Measurements from ENCODE around the gene BCL2L1.

The BCL2L1 gene

DNA sequence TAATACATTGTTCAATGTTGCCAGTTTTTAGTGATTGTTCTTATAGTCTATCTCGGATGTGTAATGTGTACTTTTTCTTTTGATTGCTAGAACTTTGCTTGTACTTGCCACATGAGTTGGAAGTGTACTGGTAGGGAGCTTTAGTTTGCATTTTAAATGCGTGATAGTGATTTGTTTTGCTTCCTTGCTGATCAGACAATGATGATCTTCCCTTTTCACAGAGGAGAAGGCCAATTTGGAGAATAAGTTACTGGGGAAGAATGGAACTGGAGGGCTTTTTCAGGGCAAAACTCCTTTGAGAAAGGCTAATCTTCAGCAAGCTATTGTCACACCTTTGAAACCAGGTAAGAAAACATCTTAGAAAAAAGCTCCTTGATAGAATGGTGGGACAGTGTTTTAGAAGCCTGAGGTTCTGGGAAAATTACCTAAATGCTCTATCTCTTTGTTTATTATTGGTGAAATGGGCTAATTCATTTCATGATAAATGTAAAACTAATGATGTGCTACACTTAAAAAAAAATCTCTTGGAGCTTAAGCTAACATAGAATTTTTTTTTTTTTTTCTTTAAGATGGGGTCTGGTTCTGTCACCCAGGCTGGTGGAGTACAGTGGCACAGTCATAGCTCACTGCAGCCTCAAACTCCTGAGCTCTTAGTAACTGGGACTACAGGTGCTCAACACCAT, 37.3 kb upstream of the BCL2L1 start:
- Histone ChIP-seq H3K4me3 (ENCODE audit: low read depth, low read length, poor library complexity, severe bottlenecking) (no peak overlapping the region), H3K4me1 (ENCODE audit: insufficient read depth, low read length, severe bottlenecking) (no peaks in the 10 kb centered on the region), H3K9ac (ENCODE audit: low read length) (no peak overlapping the region), H3F3A (ENCODE audit: insufficient read depth, low read length) (no peaks in the 10 kb centered on the region), H3K27ac (ENCODE audit: low read depth, low read length, poor library complexity, severe bottlenecking) (no peak overlapping the region), H3K9me2 (ENCODE audit: low read depth, low read length) (no peaks in the 10 kb centered on the region), H4K20me1 (ENCODE audit: insufficient read depth, low read length) (no peaks in the 10 kb centered on the region), H3K9me3 (ENCODE audit: low read length) (no peaks in the 10 kb centered on the region), H2AFZ (ENCODE audit: low read length) (no peak overlapping the region), H3K4me2 (ENCODE audit: low read length) (no peak overlapping the region), H3K36me3 (ENCODE audit: insufficient read depth, low read length) (peaks cover 80% of the 10 kb centered on the region), H3K27me3 (ENCODE audit: insufficient read depth, low read length) (no peaks in the 10 kb centered on the region), H3K79me2 (ENCODE audit: insufficient read depth, low read length) (peaks cover 30% of the 10 kb centered on the region)
- TF ChIP-seq CTCF (IDR thresholded peaks at IDR 0.05; ENCODE audit: low read length) (no peak), EZH2 (IDR thresholded peaks at IDR 0.05; ENCODE audit: borderline replicate concordance, low read length) (no peak)

DNA sequence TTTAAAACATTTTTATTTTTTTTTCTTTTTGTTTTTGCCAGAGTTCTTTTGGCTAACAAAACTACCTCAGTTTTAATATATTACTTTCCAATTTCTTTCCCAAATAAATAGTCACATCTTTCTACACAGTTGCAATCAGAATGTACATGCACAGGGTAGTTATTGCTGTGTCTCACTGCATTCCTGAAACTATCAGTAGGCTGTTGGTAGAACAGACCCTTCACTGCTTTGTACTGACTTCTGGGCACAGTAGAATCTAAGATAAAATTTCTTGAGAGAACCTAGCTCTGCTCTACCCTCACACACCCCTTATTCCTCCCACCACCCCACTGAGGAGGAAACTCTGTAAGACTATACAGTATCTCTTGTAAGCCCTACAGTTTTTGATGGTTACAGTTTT, 36.3 kb upstream of the BCL2L1 start:
- H3K4me2 ChIP-seq (ENCODE audit: low read length): no peak overlapping the region
- H3F3A ChIP-seq (ENCODE audit: insufficient read depth, low read length): no peaks in the 10 kb centered on the region
- no peak overlapping the region for H3K4me3 ChIP-seq (ENCODE audit: low read depth, low read length, poor library complexity, severe bottlenecking)
- no peaks in the 10 kb centered on the region for H3K27me3 ChIP-seq (ENCODE audit: insufficient read depth, low read length)
- H3K9me3 ChIP-seq (ENCODE audit: low read length): no peaks in the 10 kb centered on the region
- no peaks in the 10 kb centered on the region for H3K9me2 ChIP-seq (ENCODE audit: low read depth, low read length)
- TF ChIP-seq CTCF (IDR thresholded peaks at IDR 0.05; ENCODE audit: low read length) (no peak), EZH2 (IDR thresholded peaks at IDR 0.05; ENCODE audit: borderline replicate concordance, low read length) (no peak)
- peaks cover 75% of the 10 kb centered on the region for H3K36me3 ChIP-seq (ENCODE audit: insufficient read depth, low read length)
- H2AFZ ChIP-seq (ENCODE audit: low read length): no peak overlapping the region
- no peak overlapping the region for H3K9ac ChIP-seq (ENCODE audit: low read length)
- H3K27ac ChIP-seq (ENCODE audit: low read depth, low read length, poor library complexity, severe bottlenecking): no peak overlapping the region
- no peaks in the 10 kb centered on the region for H4K20me1 ChIP-seq (ENCODE audit: insufficient read depth, low read length)
- H3K79me2 ChIP-seq (ENCODE audit: insufficient read depth, low read length): peaks cover 39% of the 10 kb centered on the region
- H3K4me1 ChIP-seq (ENCODE audit: insufficient read depth, low read length, severe bottlenecking): no peaks in the 10 kb centered on the region

DNA sequence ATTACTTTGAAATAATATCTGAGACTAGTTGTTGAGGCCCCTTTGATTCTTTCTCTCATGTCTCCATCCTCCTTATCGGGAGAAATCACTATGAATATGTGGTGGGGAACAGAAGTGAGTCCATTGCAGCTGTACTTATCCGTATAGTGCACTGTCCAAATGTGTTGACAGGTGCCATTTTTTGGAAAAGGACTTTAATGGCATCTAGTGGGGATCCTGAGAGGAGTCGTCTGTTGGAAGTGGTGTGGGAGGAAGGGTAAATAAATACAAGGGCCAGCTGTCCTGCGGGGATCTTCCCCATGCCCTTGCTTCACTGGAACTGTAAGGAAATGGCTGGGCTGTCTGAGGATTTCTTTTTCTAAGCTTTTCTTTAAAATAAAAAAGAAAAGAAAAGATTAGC, 35.9 kb upstream of the BCL2L1 start:
- Histone ChIP-seq H3K4me2 (ENCODE audit: low read length) (no peak overlapping the region), H4K20me1 (ENCODE audit: insufficient read depth, low read length) (no peaks in the 10 kb centered on the region), H3K27ac (ENCODE audit: low read depth, low read length, poor library complexity, severe bottlenecking) (no peak overlapping the region), H3K4me1 (ENCODE audit: insufficient read depth, low read length, severe bottlenecking) (no peaks in the 10 kb centered on the region), H3K9me3 (ENCODE audit: low read length) (no peaks in the 10 kb centered on the region), H3K36me3 (ENCODE audit: insufficient read depth, low read length) (peaks cover 76% of the 10 kb centered on the region), H3K4me3 (ENCODE audit: low read depth, low read length, poor library complexity, severe bottlenecking) (no peak overlapping the region), H3F3A (ENCODE audit: insufficient read depth, low read length) (no peaks in the 10 kb centered on the region), H3K9me2 (ENCODE audit: low read depth, low read length) (no peaks in the 10 kb centered on the region), H3K27me3 (ENCODE audit: insufficient read depth, low read length) (no peaks in the 10 kb centered on the region), H2AFZ (ENCODE audit: low read length) (no peak overlapping the region), H3K79me2 (ENCODE audit: insufficient read depth, low read length) (peaks cover 44% of the 10 kb centered on the region), H3K9ac (ENCODE audit: low read length) (no peak overlapping the region)
- TF ChIP-seq EZH2 (IDR thresholded peaks at IDR 0.05; ENCODE audit: borderline replicate concordance, low read length) (no peak), CTCF (IDR thresholded peaks at IDR 0.05; ENCODE audit: low read length) (no peak)

Data from OCI-LY1 (cell line).